A549 (cell line): Measurements from ENCODE around the gene FSTL4.

Source experiments
- CTCF ChIP-seq: fragments of >200 bp; sonication (Bioruptor Twin); formaldehyde crosslinking; IDR thresholded peaks from 3 replicates; pipeline ENCODE4 v1.5.1; 2016
- ESRRA ChIP-seq: fragments of 150-350 bp; IDR thresholded peaks from 2 replicates; pipeline ENCODE4 v1.6.1; 2014; ENCODE audit warnings: mild to moderate bottlenecking, low read length, borderline replicate concordance
- JUN ChIP-seq, 2 experiments: fragments of >200 bp; sonication (Bioruptor Twin); formaldehyde crosslinking; IDR thresholded peaks; 2 replicates in 1 of 2; 3 replicates in 1 of 2; pipeline ENCODE4 v1.6.1; 2016 to 2017
- JUNB ChIP-seq: fragments of >200 bp; sonication (Bioruptor Twin); formaldehyde crosslinking; IDR thresholded peaks from 2 replicates; pipeline ENCODE4 v1.6.1; 2016
- KDM5A ChIP-seq: fragments of 200-600 bp; sonication (generic); IDR thresholded peaks from 2 replicates; pipeline ENCODE4 v1.6.1; 2016; ENCODE audit warnings: antibody characterized with exemption, mild to moderate bottlenecking
- MAX ChIP-seq: IDR thresholded peaks from 2 replicates; pipeline ENCODE4 v1.6.1; 2012
- MYC ChIP-seq: IDR thresholded peaks from 2 replicates; pipeline ENCODE4 v1.6.1; 2012; ENCODE audit warnings: mild to moderate bottlenecking, inconsistent platforms, low read length, improper control_type of control experiment, borderline replicate concordance
- POLR2A ChIP-seq: IDR thresholded peaks from 2 replicates; pipeline ENCODE4 v1.6.1; 2012; ENCODE audit warnings: mild to moderate bottlenecking, low read length
- RFX5 ChIP-seq: fragments of 450-650 bp; IDR thresholded peaks from 2 replicates; pipeline ENCODE4 v1.7.1; 2014; ENCODE audit warnings: antibody characterized with exemption, mild to moderate bottlenecking, moderate library complexity
- ZFP36 ChIP-seq: fragments of 450-650 bp; IDR thresholded peaks from 2 replicates; pipeline ENCODE4 v1.6.1; 2014; ENCODE audit warnings: borderline replicate concordance; ENCODE audit not compliant: partially characterized antibody
- TF ChIP-seq, protein P1 (sequence below): IDR thresholded peaks from 2 replicates; pipeline ENCODE4 v1.6.1; 2012

GRCh38 chr5:133580618-133581017, 31.7 kb downstream of the FSTL4 start:
- TF ChIP-seq ESRRA, result no peak
- TF ChIP-seq, protein P1, sequence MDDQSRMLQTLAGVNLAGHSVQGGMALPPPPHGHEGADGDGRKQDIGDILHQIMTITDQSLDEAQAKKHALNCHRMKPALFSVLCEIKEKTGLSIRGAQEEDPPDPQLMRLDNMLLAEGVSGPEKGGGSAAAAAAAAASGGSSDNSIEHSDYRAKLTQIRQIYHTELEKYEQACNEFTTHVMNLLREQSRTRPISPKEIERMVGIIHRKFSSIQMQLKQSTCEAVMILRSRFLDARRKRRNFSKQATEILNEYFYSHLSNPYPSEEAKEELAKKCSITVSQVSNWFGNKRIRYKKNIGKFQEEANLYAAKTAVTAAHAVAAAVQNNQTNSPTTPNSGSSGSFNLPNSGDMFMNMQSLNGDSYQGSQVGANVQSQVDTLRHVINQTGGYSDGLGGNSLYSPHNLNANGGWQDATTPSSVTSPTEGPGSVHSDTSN, result no peak
- no peak for TF ChIP-seq JUN (IDR thresholded peaks at IDR 0.05)
- TF ChIP-seq CTCF, result no peak
- TF ChIP-seq POLR2A, result no peak
- TF ChIP-seq MYC, result no peak
- no peak for TF ChIP-seq KDM5A
- TF ChIP-seq RFX5, result no peak
- no peak for TF ChIP-seq MAX
- TF ChIP-seq JUNB, result no peak
- TF ChIP-seq ZFP36, result no peak
